Right atrium auricular region (tissue), 2 donors: ENCODE measurements around the gene RPL3. TPM values are rescaled to one million over a fixed set of nuclear protein-coding genes. Genes with fewer than 3 reads are reported as not detected.

Experiments
- DNase-seq: peaks from one replicate; pipeline ENCODE4 v3.0.0-alpha.2; 2019; ENCODE audit warnings: low spot score
- H3K27ac ChIP-seq, 2 donors: fragments of 200-600 bp; sonication (generic); 1 replicate in 1 of 2; 2 replicates in 1 of 2; pipeline ENCODE4 v1.5.1; 2016 to 2019
- H3K27me3 ChIP-seq, 2 donors: fragments of 200-600 bp; sonication (generic); one replicate each; pipeline versions ENCODE4 v1.5.1 to v1.6.0; 2017 to 2019
- H3K36me3 ChIP-seq: fragments of 200-600 bp; sonication (generic); one replicate; pipeline ENCODE4 v1.5.1; 2016
- H3K4me1 ChIP-seq, 2 donors: fragments of 200-600 bp; sonication (generic); one replicate each; pipeline versions ENCODE4 v1.5.1 to v1.6.0; 2017 to 2019
- H3K4me3 ChIP-seq, 2 donors: fragments of 200-600 bp; sonication (generic); 1 replicate in 1 of 2; 2 replicates in 1 of 2; pipeline ENCODE4 v1.5.1; 2017 to 2019; ENCODE audit warnings: mild to moderate bottlenecking in 1 of 2, moderate library complexity in 1 of 2
- H3K9me3 ChIP-seq, 2 donors: fragments of 200-600 bp; sonication (generic); one replicate each; pipeline ENCODE4 v1.5.1; 2019
- total RNA-seq, 2 donors: library from RNA; depleted of rRNA; stranded (reverse); fragments of >200 nt; gene quantifications; one replicate each; pipeline ENCODE4 v1.1.0, GENCODE V29; 2016
- TF ChIP-seq, protein P1 (sequence below), 2 donors: fragments of 200-600 bp; sonication (generic); IDR thresholded peaks; one replicate each; pipeline ENCODE4 v1.5.1; 2019; ENCODE audit warnings: antibody characterized with exemption in 2 of 2

The RPL3 gene
- total RNA-seq, 2 donors from 2014 or later: 440 to 1,190 TPM

DNA sequence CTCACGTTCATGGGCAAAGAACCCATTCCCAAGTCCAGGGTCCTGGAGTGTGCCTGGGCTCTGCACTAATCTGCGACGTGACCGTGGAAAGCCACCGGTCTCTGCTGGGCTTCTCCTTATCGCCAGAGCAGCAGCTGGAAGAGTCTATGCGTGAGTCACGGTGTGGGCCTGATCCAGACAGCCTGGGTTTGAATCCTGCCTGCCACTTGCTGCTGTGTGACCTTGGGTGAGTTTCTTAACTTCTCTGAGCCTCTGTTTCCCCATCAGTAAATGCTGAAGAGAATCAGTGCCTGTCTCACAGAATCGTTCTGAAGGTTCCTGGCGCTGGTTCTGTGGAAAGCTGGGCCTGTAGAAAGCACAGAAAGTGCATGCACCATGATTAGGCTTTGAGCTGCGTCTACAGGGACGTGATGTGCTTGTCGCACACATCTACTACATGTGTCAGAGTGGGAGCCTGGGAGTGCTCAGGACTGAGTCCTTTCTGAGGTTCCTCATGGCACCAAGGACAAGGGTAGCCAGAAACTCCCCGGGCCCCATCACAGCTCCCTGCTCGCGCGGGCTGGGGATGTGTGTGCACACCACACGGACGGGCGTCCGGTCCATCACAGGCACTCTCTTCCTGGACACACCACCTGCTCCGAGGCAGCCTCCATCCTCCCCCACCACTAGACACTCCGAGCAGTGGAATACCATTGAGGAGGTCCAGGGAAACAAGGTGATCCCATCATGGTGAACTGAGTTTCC is 54.1 kb downstream of the RPL3 start:
- no peak for DNase-seq

DNA sequence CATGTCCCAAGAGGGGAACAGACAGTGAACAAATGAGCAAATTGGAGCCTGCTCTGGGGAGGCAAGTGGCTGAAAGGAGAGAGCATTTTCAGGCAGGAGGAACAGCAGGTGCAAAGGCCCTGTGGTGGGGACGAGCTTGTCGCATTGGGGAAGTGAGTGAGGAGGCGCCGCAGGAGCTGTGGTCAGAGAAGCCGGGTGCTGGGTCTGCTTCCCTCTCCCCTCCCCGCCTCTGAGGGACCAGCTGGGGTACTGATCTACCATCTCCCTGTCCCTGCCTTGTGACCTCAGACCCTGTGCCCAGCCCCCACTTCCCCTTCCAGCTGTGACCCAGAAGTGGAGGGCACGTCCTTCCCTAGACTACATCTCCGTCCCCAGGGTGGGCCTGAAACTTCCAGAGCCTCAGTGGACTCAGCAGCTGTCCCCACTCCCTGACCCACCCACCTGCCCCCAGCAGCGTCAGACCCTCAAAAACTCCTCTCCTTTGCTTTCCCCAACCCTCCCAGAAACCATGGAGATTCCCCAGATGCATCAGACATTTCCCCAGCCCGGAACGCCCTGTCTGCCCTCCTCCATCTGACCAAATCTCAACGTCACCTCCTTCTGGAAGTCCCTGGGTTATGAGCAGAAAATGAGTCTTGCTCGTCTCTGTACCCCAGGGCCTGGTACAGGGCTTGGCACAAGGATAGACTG is 54.9 kb downstream of the RPL3 start:
- no peak for DNase-seq
- Histone ChIP-seq H3K4me3 (no peak overlapping the region), H3K36me3 (no peaks in the 10 kb centered on the region), H3K9me3 (peaks cover 0 to 13% of the 10 kb centered on the region in 2 donors), H3K4me1 (peaks cover 0 to 9% of the 10 kb centered on the region in 2 donors), H3K27ac (no peak overlapping the region), H3K27me3 (no peaks in the 10 kb centered on the region)
- TF ChIP-seq, protein P1, sequence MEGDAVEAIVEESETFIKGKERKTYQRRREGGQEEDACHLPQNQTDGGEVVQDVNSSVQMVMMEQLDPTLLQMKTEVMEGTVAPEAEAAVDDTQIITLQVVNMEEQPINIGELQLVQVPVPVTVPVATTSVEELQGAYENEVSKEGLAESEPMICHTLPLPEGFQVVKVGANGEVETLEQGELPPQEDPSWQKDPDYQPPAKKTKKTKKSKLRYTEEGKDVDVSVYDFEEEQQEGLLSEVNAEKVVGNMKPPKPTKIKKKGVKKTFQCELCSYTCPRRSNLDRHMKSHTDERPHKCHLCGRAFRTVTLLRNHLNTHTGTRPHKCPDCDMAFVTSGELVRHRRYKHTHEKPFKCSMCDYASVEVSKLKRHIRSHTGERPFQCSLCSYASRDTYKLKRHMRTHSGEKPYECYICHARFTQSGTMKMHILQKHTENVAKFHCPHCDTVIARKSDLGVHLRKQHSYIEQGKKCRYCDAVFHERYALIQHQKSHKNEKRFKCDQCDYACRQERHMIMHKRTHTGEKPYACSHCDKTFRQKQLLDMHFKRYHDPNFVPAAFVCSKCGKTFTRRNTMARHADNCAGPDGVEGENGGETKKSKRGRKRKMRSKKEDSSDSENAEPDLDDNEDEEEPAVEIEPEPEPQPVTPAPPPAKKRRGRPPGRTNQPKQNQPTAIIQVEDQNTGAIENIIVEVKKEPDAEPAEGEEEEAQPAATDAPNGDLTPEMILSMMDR (IDR thresholded peaks at IDR 0.05): no peak

More for the DNA sequence above, 54.1 kb downstream of the RPL3 start:
- TF ChIP-seq, protein P1 (IDR thresholded peaks at IDR 0.05): no peak
- Histone ChIP-seq H3K4me1 (peaks cover 0 to 9% of the 10 kb centered on the region in 2 donors), H3K9me3 (peaks cover 0 to 13% of the 10 kb centered on the region in 2 donors), H3K27ac (no peak overlapping the region), H3K27me3 (no peaks in the 10 kb centered on the region), H3K4me3 (no peak overlapping the region), H3K36me3 (no peaks in the 10 kb centered on the region)

GRCh38 chr22:39263626-39264348 is 55.6 kb downstream of the RPL3 start:
- Histone ChIP-seq H3K27me3 (no peaks in the 10 kb centered on the region), H3K36me3 (no peaks in the 10 kb centered on the region), H3K9me3 (peaks cover 0 to 13% of the 10 kb centered on the region in 2 donors), H3K27ac (no peak overlapping the region), H3K4me3 (no peak overlapping the region), H3K4me1 (peaks cover 0 to 9% of the 10 kb centered on the region in 2 donors)
- DNase-seq: no peak
- TF ChIP-seq, protein P1 (IDR thresholded peaks at IDR 0.05): no peak

Other genes with a start within 250 kb of the RPL3 start
- 1 to 10 TPM; 2.5 to 3.2 TPM for gene APOBEC3G, start 242.3 kb downstream of the RPL3 start, total RNA-seq
- 1 to 10 TPM in 1 of 2 donors, not detected in 1; 1.3 TPM for gene APOBEC3H, start 222.4 kb downstream of the RPL3 start, total RNA-seq
- gene CBX7, start 166.9 kb downstream of the RPL3 start, total RNA-seq: 100 to 1,000 TPM in 1 of 2 donors, 10 to 100 TPM in 1; 62.0 to 111 TPM
- gene PDGFB, start 74.6 kb downstream of the RPL3 start, total RNA-seq: 10 to 100 TPM; 21.9 to 22.0 TPM
- 10 to 100 TPM; 29.4 to 29.5 TPM for gene SYNGR1, start 30.4 kb upstream of the RPL3 start, total RNA-seq
- gene TAB1, start 80.2 kb upstream of the RPL3 start, total RNA-seq: 10 to 100 TPM; 13.0 to 13.7 TPM
- 10 to 100 TPM in 1 of 2 donors, 1 to 10 TPM in 1; 2.9 to 11.3 TPM for gene MGAT3, start 137.4 kb upstream of the RPL3 start, total RNA-seq
- 10 to 100 TPM; 14.4 to 22.1 TPM for gene MIEF1, start 182.7 kb upstream of the RPL3 start, total RNA-seq
- gene ATF4, start 200.9 kb upstream of the RPL3 start, total RNA-seq: 100 to 1,000 TPM; 155 to 256 TPM
- 100 to 1,000 TPM in 1 of 2 donors, 10 to 100 TPM in 1; 88.1 to 135 TPM for gene RPS19BP1, start 213.1 kb upstream of the RPL3 start, total RNA-seq